DMS114 treated with DMSO at 0.1 percent for 48 hours (cell line): Measurements from ENCODE around the gene SLC9A4.

Experiments used
- DNase-seq: peaks from one replicate; lab custom pipeline; 2025; ENCODE audit not compliant: unreplicated experiment; lab: John Stamatoyannopoulos, UW

SLC9A4 gene, protein sequence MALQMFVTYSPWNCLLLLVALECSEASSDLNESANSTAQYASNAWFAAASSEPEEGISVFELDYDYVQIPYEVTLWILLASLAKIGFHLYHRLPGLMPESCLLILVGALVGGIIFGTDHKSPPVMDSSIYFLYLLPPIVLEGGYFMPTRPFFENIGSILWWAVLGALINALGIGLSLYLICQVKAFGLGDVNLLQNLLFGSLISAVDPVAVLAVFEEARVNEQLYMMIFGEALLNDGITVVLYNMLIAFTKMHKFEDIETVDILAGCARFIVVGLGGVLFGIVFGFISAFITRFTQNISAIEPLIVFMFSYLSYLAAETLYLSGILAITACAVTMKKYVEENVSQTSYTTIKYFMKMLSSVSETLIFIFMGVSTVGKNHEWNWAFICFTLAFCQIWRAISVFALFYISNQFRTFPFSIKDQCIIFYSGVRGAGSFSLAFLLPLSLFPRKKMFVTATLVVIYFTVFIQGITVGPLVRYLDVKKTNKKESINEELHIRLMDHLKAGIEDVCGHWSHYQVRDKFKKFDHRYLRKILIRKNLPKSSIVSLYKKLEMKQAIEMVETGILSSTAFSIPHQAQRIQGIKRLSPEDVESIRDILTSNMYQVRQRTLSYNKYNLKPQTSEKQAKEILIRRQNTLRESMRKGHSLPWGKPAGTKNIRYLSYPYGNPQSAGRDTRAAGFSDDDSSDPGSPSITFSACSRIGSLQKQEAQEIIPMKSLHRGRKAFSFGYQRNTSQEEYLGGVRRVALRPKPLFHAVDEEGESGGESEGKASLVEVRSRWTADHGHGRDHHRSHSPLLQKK

DNA sequence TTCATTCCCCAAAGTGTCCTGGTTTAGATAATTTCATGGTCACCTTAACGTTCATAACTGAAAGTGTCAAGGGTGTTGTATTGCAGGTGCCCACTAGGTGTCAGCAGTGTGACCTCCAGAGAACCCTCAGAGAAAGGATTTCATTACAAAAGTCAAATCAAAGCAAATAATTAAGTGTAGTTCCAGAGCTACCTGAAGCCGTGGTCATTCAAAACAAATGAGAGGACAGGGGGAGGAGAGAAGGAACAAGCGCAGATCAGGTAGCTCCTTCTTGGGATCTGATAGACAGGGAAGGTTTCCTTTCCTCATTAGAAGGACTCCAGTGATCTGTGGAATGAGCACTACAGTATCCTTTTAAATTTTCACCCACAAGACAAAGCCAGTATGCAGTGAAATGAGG, at the start of gene SLC9A4:
Gene SLC9A4 (plus strand): TSS at position 207 of the 400 bp plus-strand sequence. CDS start 534 bp downstream, outside the sequence.
- DNase-seq = peak; percentile 9

DNA sequence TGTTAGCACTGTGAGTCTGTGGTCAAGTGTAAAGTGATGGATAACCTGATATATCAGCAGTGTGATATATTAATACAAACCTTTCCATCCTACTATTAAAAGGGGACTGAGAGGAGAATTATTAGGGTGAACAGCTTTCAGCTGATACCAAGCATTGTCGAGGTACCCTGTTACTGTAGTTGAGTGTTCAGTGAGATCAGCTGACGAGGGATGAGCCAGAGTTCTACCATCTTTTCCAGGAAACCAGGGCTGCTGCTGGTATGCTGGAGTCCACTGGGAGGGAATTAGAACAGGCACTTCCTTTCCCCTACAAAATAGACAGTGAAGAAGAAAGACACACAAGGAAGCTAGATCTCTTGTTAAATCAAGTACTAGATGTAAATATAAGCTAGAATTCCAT, 49.7 kb upstream of the SLC9A4 start:
- no peak for DNase-seq

DNA sequence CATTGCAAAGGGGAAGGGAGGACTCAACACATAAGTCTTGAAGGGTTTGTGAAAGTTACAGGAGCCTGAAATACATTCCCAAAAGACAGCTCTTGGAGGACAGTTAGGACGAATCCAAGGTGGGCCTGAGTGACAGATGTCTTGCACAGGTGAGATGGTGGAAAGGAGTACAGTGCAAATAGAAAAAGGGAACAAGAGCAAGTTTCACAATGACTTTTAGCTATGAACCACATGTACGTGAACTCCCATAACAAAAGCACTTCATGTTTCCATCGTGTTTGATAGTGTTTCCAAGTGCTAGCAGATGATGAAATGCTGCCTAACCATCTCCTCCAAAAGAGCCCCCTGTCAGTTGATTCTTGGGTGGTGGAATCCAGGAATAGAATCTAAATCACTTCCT, 48.3 kb upstream of the SLC9A4 start:
- DNase-seq = no peak

DNA sequence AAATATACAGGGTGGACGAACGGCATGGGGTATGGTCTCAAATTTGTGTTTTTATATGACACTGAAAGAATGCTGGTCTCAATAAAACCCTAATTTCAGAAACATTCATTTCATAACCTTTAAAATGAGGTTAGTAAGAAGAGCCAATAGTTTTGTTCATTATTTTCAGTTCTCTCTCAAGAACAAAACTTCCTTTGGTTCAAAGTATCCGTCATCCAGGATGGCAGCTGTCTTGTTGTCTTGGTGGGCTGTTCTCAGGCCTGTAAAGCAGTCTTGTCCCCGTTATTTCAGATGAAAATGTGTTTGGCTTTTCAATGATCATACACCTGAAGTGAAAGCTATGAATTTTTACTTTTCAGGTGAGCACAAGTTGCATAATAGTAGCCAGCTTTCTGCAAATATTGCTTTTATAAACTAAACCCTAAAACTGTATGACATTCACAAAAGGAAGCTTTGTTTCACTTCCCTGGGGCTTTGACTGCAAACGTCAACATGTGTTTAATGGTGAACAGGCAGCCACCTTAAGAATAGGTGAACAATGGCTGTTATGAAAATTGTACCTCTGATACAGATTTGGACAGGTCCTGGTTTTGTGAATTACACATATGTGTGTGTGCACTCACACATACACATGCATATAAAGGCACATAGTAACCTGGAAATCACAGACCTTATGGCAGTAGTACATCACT, 47.4 kb upstream of the SLC9A4 start:
- no peak for DNase-seq

DNA sequence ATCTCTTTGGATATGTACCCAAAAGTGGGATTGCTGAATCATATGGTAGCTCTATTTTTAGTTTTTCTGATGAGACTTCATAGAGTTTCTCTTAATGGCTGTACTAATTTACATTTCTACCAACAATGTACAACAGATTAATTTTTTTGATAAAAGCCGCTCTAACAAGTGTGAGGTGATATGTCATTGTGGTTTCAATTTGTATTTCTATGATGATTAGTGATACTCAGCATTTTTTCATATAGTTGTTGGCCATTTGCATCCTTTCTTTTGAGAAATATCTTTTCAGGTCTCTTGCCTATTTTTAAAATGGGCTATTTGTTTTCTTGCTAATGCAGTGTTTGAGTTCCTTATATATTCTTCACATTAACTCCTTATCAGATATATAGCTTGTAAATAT, 45.8 kb upstream of the SLC9A4 start:
- no peak for DNase-seq

DNA sequence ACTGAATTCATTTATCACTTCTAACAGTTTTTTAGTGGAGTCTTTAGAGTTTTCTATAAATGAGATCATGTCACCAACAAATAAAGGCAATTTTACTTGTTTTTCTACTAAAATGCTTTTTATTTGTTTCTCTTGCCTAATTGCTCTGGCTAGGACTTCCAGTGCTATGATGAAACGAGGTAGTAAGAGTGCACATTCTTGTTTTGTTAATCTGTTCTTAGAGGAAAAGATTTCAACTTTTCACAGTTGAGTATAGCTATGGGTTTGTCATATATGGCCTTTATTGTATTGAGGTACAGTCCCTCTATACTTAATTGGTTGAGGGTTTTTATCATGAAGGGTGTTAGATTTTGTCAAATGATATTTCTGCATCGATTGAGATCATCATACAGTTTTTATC, 44.5 kb upstream of the SLC9A4 start:
- no peak for DNase-seq

DNA sequence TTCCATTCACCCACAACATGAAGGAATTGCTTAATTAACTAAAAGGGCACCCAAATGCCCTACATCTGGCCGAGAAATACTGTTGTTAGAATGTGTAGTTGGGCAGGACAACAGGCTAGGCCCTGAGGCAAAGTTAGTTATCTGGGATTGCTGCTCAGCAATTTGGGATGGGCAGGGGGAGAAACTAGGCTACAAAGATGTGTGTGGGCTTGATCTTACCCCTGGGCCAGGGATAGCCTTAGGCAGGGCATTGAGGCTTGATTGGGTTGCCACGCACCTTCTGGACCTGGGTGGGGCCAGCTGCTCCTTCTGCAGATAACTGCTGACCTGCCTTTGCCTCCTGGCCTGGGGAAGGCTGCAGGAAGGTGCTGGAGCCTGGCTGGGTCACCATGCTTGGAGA, 40.6 kb upstream of the SLC9A4 start:
- no peak for DNase-seq

DNA sequence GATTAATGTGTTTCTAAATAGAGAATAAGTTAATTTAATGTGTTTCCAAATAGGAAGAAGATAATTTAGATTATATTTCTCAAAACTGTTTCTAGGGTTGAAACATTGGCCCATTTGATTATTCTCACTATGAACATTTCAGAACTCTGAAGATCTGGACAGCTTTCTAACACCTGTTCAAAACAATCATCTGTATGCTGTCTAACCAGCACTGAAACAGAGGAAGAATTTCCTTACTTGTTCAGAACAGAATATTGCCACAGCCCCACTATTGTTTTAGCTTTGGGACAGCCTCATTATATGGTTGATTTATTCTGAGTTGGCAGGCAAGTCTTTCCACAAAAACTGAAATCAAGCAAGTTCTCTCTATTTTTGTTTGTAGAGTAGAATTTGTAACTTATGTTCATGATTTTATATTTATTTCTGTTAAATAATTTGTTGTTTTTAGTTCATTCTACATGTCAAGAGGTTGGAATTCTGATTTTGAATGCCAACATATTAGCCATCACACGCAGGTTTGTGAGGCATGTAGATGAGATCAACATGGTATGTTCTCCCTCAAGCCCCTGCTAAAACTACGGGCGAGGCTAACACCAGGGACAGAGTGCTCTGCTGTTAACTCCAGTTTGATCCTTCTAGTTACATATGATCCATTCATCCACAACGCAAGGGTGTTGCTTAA, 38.9 kb upstream of the SLC9A4 start:
- no peak for DNase-seq

DNA sequence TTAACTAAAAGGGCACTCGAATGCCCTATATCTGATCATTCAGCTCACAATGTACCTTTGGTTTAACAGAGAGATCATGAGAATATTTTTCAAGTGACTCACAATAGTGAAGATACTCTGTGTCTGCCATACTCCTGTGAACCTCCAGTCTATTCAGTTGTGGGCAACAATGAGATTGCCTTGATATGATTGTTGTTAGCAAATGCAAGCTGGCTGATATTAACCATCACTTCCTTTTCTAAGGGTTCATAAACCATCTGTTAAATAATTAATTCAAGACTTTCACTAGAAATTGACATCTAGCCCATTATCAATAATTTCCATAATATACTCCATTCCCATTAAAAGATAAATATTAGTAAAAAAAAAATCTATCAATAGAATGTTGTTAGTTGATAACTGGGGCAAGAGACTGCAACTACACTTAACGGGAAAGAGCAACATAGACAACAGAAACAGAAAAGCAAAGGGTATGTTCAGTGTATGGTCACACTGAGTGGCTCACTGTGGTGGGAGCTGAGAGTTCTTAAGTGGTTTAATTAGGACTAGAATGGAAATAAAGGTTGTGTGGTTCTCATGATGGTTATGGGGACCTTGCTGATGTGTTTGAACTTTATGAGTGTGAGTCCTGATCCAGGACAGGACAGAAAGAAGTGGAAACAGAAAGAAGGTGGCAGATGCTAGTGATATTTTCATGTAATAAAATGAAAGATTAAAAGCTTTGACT, 38.2 kb upstream of the SLC9A4 start:
- no peak for DNase-seq

DNA sequence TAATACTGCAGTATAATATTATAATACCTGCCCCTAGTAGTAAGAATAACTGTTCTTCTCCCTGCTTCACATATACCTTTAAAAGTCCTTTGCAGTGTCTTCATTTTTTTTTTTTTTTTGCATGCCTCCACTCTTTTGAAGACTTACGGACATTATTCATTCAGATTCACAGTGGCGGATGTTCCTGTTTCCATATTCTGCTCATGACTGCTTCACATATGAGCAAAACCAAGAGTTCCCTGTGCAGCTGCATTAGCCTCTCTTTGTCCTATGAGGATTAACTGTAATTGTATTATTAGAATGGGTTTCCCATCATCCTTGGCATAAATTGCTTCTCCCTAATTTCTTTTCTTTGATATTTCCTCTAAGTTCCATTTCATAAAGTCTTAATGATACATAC, 37.3 kb upstream of the SLC9A4 start:
- DNase-seq = no peak

DNA sequence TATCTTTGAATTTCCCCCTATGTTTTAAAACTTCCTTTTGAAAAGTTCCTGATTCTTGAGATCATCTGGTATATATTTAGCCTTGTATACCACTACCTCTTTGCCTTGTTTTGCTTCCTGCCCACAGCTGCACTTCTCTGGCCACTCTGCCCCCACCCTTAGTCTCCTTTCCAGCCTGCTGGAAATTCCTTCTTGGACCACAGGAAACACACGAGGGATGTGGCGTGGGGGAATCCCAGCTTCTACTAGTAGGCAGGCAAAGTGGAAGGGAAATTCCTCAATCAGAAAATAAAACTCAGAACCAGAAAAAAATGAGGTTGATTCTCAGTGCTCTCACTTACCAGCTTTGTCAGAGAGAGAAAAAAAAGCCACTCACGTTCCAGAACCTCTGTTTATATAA, 36.7 kb upstream of the SLC9A4 start:
- DNase-seq = no peak

DNA sequence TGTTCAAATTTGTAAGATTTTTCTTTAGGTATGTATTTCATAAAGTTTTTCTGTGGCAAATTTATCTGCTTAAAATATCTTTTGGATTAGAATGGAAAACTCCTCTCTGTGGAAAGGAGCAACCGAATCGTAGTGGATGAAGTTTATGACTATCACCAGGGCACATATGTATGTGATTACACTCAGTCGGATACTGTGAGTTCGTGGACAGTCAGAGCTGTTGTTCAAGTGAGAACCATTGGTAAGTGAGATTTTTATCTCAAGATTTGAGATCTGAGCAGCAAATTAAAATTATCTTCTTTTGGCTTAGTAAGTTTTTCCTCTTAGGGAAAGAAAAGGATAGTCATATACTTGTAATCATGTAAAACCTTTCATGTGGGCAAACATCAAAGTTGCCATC, 35.9 kb upstream of the SLC9A4 start:
- DNase-seq = no peak

DNA sequence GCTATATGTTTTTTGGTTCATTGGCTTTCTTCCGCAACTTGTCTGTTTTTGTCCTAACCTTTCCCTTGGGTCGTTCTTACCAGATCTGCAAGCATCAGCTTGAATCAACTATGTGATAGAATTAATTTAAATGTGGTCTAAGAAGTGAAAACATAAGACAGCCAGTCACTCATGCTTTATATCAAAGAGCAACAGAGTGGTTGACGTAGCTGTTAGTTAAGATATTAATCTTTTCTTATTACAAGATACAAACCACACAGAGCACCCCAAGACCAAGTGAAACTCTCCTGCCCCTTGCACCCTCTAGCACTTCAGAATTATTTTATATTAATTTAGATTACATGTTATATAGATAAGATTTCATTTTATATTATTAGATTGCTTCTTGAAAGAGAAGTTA, 34.9 kb upstream of the SLC9A4 start:
- no peak for DNase-seq

DNA sequence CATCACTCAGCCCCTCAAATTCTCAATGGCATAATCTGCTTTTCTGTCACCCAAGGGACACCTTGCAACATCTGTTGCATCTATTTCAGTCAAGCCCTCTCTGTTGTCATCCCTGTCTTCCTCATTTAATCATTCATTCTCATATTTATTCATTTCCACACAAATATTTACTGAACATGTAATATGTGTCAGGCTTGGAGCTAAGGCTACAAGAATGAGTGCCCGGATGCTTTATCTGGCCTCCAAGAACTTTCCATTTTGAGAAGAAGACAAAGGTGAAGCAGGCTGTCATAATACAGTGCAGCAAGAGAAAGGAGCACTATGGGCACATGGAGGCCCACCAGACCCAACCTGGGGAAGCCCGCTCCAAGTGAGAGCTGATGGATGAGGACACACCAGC, 34.4 kb upstream of the SLC9A4 start:
- DNase-seq = no peak

DNA sequence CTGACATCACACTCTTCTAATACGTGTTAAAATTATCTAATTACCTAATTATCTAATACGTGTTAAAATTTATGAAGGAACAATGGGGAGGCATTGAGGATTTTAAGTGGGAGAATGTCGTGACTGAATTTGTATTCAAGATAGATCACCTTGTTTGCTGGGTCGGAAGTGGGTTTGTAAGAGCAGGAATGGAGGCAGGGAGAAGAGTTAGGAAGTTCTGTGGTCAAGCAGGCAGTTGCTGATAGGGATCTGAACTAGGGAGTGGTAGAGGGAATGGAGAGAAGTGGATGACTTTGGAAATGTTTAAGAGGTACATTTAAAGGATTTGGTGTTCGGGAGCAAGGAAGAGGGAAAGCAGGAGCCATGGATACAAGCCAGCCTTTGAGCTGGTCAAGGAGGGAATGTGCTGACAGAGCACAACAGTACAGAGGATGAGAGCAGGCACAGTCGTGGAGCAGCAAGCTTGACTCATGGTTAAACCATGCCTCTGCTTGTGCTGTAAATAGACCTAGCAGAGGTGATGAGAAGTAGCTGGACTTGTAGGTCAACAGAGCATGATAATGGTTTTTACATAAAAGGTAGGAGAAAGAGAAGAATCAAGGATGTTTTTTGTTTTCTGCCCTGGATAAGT, 33.8 kb upstream of the SLC9A4 start:
- no peak for DNase-seq

DNA sequence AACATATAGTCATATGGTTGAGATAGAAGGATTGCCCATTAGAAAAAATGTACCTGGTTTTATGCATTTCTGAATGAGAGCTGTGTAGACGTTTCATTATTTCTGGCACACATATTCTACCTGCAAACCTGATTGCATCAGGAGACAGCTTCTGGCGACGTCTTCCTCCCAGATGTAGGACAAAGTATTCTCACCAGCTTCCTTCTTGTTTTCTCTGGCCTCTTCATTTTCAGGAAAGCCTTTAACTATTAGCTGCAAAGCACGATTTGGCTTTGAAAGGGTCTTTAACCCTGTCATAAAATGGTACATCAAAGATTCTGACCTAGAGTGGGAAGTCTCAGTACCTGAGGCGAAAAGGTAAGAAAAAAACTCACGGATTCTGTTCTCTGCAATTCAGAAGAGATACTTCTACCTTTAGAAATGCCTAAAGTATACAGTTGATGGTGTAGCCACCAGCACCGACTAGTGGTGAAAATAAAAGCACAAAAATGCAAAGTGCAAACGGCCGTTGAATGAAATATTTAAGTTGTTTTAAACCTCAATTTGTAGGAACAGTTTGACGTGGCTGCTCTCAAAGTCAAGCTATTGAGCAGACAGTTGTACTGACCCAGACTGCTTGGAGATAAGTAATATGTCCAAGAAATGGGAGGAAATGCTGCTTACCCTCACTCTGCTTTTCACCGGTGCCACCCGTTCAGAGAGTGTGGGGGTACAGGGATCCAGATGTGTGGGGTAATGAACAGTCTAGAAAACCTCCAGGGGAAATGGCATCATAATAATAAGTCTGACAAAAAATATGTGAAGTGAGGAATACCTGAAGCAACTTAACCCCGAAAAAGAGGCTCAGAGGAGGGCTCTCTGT, 29.8 kb upstream of the SLC9A4 start:
- DNase-seq = peak; percentile 34

DNA sequence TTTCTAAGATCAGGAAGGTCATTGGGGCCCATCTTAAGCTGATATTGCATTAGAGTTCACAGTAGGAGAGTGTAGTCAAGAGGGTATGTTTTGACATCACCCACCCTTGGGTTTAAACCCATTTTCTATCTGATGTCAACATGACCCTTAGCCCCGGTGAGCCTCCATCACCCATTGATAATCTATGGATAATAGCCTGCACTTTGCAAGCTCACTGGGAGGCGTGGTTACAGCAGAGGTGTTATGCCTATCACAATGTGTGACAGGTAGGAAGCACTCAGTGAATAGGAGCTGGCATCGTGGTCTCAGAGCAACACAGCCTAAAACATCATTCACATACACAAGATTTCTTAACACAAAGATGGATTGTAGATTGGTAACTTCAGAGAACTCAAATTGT, 28.8 kb upstream of the SLC9A4 start:
- DNase-seq = no peak

DNA sequence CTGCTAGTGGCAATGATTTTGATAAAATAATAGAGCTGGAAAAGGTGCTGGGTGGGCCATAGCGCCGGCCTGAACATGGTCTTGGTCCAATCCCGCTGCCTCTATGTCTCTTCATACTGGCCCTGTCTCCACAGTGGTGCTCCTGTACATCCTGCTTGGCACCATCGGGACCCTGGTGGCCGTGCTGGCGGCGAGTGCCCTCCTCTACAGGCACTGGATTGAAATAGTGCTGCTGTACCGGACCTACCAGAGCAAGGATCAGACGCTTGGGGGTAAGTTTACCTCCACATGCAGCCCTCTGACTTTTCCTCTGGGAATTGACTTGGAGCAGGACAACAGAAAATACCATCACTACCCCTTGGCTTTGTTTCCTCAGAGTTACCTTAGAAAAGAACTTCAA, 26.1 kb upstream of the SLC9A4 start:
- DNase-seq = no peak

DNA sequence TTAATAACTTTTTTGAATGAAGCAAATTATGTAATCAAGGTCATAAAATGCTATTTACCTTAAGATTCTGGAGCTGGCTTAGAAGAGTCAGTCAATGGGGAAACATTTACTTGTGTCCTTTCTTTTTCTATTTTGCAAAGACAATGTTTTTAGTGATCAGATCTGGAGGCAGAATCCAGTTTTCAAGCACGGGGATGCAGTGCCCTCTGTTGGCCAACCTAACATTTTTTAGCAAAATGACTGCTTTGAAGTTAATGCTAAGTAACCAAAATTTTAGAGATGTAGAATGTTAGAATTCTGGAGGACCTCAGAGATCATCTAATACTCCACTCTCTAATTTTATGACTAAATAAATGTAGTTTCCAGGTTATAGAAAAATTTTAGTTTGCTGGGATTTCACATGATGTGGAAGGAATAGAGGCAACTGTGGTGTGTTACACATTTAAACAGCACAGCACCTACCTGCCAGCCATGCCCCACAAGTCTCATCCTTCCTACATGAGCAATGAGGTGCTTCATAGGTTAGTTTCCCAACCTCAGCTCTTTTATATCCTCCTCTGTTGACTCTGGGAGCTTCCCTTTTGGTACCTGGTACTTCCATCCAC, 23.6 kb upstream of the SLC9A4 start:
- peak; percentile 31 for DNase-seq
